ENCODE data around the gene SETD1B.
"Not testable (repeated sequence)": the region's sequence is repeated elsewhere in the genome, so short reads cannot be mapped to it uniquely, and the experiment has no call there.

Gene SETD1B

GRCh38 chr12:121858662-121859572 lies 55.1 kb downstream of the SETD1B start, which contains the start of gene HPD:
TSS of gene HPD (minus strand) at chr12:121858859. CDS start at chr12:121858823, 36 bp downstream.
- peak; percentile 78 for DNase-seq

GRCh38 chr12:121860257-121860656 lies 56.4 kb downstream of the SETD1B start:
- DNase-seq = no peak

DNA sequence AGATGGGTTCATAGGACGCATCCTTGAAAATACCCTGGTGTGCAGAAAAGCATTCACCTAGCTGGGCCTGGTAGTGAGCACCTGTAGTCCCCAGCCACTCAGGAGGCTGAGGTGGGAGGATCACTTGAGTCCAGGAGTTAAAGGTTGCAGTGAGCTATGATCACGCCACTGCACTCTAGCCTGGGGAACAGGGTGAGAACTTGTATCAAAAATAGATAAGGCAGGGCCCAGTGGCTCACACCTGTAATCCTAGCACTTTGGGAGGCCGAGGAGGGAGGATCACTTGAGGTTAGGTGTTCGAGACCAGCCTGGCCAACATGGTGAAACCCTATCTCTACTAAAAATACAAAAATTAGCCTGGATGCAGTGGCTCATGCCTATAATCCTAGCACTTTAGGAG lies 56.9 kb downstream of the SETD1B start:
- DNase-seq = not testable (repeated sequence)

DNA sequence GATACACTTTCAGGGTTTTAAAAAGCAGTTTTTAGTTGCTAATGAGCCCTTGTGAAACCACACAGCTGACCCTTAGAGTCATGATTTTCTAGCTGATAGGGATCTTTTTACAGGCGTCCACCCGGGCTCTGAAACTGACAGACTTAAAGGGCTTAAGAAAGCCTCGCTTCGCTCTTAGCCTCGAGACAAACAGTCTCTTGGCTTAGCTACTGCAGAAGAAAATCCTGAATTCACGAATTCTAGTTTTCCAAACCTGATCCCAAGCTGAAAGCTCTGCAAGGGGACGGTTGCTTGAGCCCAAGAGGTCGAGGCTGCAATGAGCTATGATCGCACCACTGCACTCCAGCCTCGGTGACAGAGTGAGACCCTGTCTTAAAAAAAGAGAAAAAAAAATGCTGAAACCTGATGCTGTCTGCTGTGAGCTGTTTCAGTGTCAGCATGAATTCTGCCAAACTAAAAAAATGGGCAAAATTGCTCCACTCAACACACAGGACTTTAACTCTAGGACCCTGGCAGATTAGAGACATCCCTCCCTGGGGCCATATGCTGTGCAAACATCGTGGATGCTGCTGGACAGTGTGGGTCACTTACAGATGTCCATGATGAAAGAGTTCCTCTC lies 57.9 kb downstream of the SETD1B start:
- DNase-seq = no peak

DNA sequence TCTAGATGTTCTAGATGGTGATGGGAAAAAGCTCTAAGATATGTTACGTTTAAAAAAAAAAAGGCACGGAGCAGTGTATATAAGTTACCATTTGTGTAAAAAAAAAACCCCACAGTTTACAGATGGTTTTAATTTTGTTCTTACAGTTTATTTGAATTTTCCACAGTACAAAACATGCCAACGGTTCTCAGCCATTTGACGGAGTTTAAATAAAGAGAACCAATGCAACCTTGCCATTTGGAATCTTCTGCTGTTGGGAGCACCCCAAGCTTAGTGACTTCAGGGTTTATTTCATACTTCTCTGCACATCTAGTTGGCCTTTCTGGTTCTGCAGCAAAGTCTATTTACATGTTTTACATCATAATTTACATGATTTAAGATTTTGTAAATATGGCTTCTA lies 62.5 kb downstream of the SETD1B start:
- DNase-seq = peak; percentile 16

DNA sequence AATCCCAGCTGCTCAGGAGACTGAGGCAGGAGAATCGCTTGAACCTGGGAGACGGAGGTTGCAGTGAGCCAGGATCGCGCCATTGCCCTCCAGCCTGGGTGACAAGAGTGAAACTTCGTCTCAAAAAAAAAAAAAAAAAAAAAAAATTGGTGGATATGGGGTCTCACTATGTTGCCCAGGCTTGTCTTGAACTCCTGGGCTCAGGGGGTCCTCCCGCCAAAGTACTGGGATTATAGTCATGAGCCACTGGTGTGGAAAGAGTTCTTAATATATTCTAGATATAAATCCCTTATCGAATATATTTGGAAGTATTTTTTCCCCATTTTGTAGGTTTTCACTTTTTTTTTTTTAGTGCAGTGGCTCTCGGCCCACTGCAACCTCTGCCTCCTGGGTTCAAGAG lies 65.4 kb downstream of the SETD1B start:
- DNase-seq = not testable (repeated sequence)

DNA sequence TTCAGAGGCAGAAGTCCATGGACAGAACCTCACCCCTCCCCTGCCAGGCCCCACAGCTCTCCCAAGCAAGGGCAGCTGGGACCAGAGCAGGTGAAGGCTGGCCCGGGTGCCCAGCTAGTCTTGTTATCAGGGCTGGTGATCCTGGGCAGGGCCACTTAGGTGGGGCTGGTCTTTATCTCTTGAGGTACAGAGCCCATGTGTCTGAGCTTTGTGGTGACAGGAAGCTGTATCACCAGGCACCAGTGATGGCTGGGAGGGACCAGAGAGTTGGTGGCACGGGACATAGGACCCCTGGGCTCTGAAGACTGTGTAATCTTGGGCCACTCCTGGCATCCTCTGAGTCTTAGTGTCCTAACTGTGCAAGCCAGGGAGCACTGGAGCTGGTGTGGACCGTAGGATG lies 67.7 kb downstream of the SETD1B start:
- DNase-seq = no peak

GRCh38 chr12:121872546-121873215 lies 68.9 kb downstream of the SETD1B start:
- peak; percentile 93 for DNase-seq

GRCh38 chr12:121873216-121873569 lies 69.4 kb downstream of the SETD1B start:
- no peak for DNase-seq

GRCh38 chr12:121874071-121874470 lies 70.3 kb downstream of the SETD1B start:
- DNase-seq = no peak

DNA sequence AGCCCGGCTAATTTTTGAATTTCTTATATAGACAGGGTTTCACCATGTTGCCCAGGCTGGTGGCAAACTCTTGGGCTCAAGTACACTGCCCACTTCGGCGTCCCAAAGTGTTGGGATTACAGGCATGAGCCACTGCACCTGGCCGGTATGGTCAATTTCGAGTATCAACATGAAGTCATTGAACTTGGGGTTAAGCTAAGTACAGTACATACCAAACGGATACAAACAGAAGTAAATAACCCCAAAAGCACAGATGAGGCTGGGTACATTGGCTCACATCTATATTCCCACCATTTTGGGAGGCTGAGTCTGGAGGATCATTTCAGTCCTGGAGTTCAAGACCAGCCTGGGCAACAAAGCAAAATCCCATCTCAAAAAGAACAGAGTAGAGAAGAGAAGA lies 71.8 kb downstream of the SETD1B start:
- no peak for DNase-seq

DNA sequence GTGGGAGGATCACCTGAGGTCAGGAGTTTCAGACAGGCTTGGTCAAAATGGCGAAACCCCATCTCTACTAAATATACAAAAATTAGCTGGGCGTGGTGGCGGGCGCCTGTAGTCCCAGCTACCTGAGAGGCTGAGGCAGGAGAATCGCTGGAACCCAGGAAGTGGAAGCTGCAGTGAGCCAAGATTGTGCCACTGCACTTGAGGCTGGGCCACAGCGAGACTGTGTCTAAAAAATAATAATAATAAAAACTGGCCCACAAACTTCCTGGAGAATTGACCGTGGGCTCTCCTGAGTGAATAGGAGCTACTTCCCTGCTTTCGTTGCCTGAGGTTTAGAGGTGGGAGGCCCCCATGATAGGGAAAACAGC lies 72.3 kb downstream of the SETD1B start:
- not testable (repeated sequence) for DNase-seq

Data from fibroblast of skin of abdomen (primary cell).